Mesothelial cell of epicardium (in vitro differentiated cells): Measurements from ENCODE around the gene PRR9. TPM values are rescaled to one million over a fixed set of nuclear protein-coding genes. Genes with fewer than 3 reads are reported as not detected.
"Not testable (repeated sequence)": the region's sequence is repeated elsewhere in the genome, so short reads cannot be mapped to it uniquely, and the experiment has no call there.

ENCODE experiments used
- DNase-seq, 2 experiments: peaks; one replicate each; pipeline ENCODE4 v3.0.0; 2021; ENCODE audit warnings: low spot score in 2 of 2; ENCODE audit not compliant: unreplicated experiment in 2 of 2
- H3K27ac Mint-ChIP-seq: 2 replicates; pipeline ENCODE4 v1.8.0; 2021; ENCODE audit warnings: mixed read lengths
- H3K27me3 Mint-ChIP-seq: 2 replicates; pipeline ENCODE4 v1.8.0; 2021; ENCODE audit warnings: low read depth, mixed read lengths
- H3K36me3 Mint-ChIP-seq: 2 replicates; pipeline ENCODE4 v1.8.0; 2021; ENCODE audit warnings: mixed read lengths
- H3K4me1 Mint-ChIP-seq: 2 replicates; pipeline ENCODE4 v1.8.0; 2021; ENCODE audit warnings: mixed read lengths
- H3K4me3 Mint-ChIP-seq: 2 replicates; pipeline ENCODE4 v1.8.0; 2021; ENCODE audit warnings: mild to moderate bottlenecking, moderate library complexity, mixed read lengths
- H3K9me3 Mint-ChIP-seq: 2 replicates; pipeline ENCODE4 v1.8.0; 2021; ENCODE audit warnings: mixed read lengths
- CTCF ChIP-seq: fragments of 200-600 bp; sonication (generic); IDR thresholded peaks from one replicate; pipeline ENCODE4 v1.5.0; 2021; ENCODE audit warnings: antibody characterized with exemption; ENCODE audit not compliant: unreplicated experiment
- total RNA-seq: library from RNA; stranded (reverse); gene quantifications from 3 replicates; pipeline ENCODE4 v1.2.1, GENCODE V29; 2021

The PRR9 gene
- total RNA-seq, result not detected in 3 replicates

- H3K27ac Mint-ChIP-seq, result no peak within 1 kb of the TSS
- no peak for TF ChIP-seq CTCF
- peaks cover 15% of the 10 kb centered on the region for H3K4me1 Mint-ChIP-seq
- DNase-seq, result no peak
- H3K27me3 Mint-ChIP-seq, result peaks cover 45% of the 10 kb centered on the region
- no peaks in the 10 kb centered on the region for H3K9me3 Mint-ChIP-seq
- H3K4me3 Mint-ChIP-seq, result no peak within 1 kb of the TSS
- no peaks in the 10 kb centered on the region for H3K36me3 Mint-ChIP-seq
These were observed at the start of gene PRR9 for GRCh38 chr1:153217212-153217611. Gene PRR9, plus strand, starts transcription at chr1:153217584. Its CDS starts 561 bp downstream, at chr1:153218145.

- no peak for TF ChIP-seq CTCF
- peaks cover 9% of the 10 kb centered on the region for H3K9me3 Mint-ChIP-seq
- H3K4me3 Mint-ChIP-seq, result no peak overlapping the region
- no peak for DNase-seq
- no peak overlapping the region for H3K27ac Mint-ChIP-seq
- H3K36me3 Mint-ChIP-seq, result no peaks in the 10 kb centered on the region
- peaks cover 13% of the 10 kb centered on the region for H3K27me3 Mint-ChIP-seq
- H3K4me1 Mint-ChIP-seq, result no peaks in the 10 kb centered on the region
These were observed 48.7 kb upstream of the PRR9 start for GRCh38 chr1:153168686-153169085.

- Mint-ChIP-seq H3K27ac (peak overlapping the region; percentile 40), H3K9me3 (peaks cover 13% of the 10 kb centered on the region), H3K4me1 (peaks cover 6% of the 10 kb centered on the region), H3K4me3 (no peak overlapping the region), H3K36me3 (no peaks in the 10 kb centered on the region), H3K27me3 (peaks cover 2% of the 10 kb centered on the region)
- no peak for TF ChIP-seq CTCF
- no peak for DNase-seq
These were observed 42.8 kb upstream of the PRR9 start for GRCh38 chr1:153174624-153175023.

- no peak for DNase-seq
- Mint-ChIP-seq H3K27ac (no peak overlapping the region), H3K4me3 (no peak overlapping the region)
These were observed 38.5 kb upstream of the PRR9 start for GRCh38 chr1:153178922-153179321.

GRCh38 chr1:153180556-153180955 is 36.8 kb upstream of the PRR9 start:
- Mint-ChIP-seq H3K27me3 (peaks cover 3% of the 10 kb centered on the region), H3K4me1 (no peaks in the 10 kb centered on the region), H3K4me3 (no peak overlapping the region), H3K36me3 (peaks cover 2% of the 10 kb centered on the region), H3K9me3 (peaks cover 17% of the 10 kb centered on the region), H3K27ac (no peak overlapping the region)
- TF ChIP-seq CTCF, result no peak
- DNase-seq, result no peak

More at GRCh38 chr1:153178922-153179321, 38.5 kb upstream of the PRR9 start:
- peaks cover 3% of the 10 kb centered on the region for H3K9me3 Mint-ChIP-seq
- no peaks in the 10 kb centered on the region for H3K36me3 Mint-ChIP-seq
- no peak for TF ChIP-seq CTCF
- peaks cover 6% of the 10 kb centered on the region for H3K4me1 Mint-ChIP-seq
- H3K27me3 Mint-ChIP-seq, result peaks cover 3% of the 10 kb centered on the region

- H3K9me3 Mint-ChIP-seq, result peaks cover 31% of the 10 kb centered on the region
- not testable (repeated sequence) for H3K4me1 Mint-ChIP-seq, H3K4me3 Mint-ChIP-seq, H3K27ac Mint-ChIP-seq, DNase-seq, H3K27me3 Mint-ChIP-seq, H3K36me3 Mint-ChIP-seq
These were observed 29.1 kb upstream of the PRR9 start for GRCh38 chr1:153188301-153188700.
